ENCODE data around the gene NR6A1.

The NR6A1 gene

GRCh38 chr9:124762633-124763032 is 8.5 kb downstream of the NR6A1 start:
- Histone ChIP-seq H3K4me2 (ENCODE audit: low read length) (no peak overlapping the region), H3K36me3 (ENCODE audit: insufficient read depth, low read length) (no peaks in the 10 kb centered on the region), H3K9me3 (replicated peaks; ENCODE audit: low read length) (no peaks in the 10 kb centered on the region), H3K9ac (ENCODE audit: low read depth, low read length) (no peak overlapping the region), H3K4me3 (ENCODE audit: low read length) (no peak overlapping the region), H3K27me3 (ENCODE audit: control insufficient read depth, insufficient read depth, low read length) (peaks cover 63% of the 10 kb centered on the region), H3K4me1 (ENCODE audit: control insufficient read depth, insufficient read depth, low read length) (no peaks in the 10 kb centered on the region)

GRCh38 chr9:124761710-124762109 is 9.4 kb downstream of the NR6A1 start:
- no peak overlapping the region for H3K4me2 ChIP-seq (ENCODE audit: low read length)
- no peaks in the 10 kb centered on the region for H3K9me3 ChIP-seq (replicated peaks; ENCODE audit: low read length)
- no peak overlapping the region for H3K9ac ChIP-seq (ENCODE audit: low read depth, low read length)
- H3K4me3 ChIP-seq (ENCODE audit: low read length): no peak overlapping the region
- no peaks in the 10 kb centered on the region for H3K36me3 ChIP-seq (ENCODE audit: insufficient read depth, low read length)
- no peaks in the 10 kb centered on the region for H3K4me1 ChIP-seq (ENCODE audit: control insufficient read depth, insufficient read depth, low read length)
- H3K27me3 ChIP-seq (ENCODE audit: control insufficient read depth, insufficient read depth, low read length): peaks cover 60% of the 10 kb centered on the region

- no peaks in the 10 kb centered on the region for H3K36me3 ChIP-seq (ENCODE audit: insufficient read depth, low read length)
- no peak overlapping the region for H3K4me2 ChIP-seq (ENCODE audit: low read length)
- no peaks in the 10 kb centered on the region for H3K4me1 ChIP-seq (ENCODE audit: control insufficient read depth, insufficient read depth, low read length)
- no peak overlapping the region for H3K4me3 ChIP-seq (ENCODE audit: low read length)
- H3K9ac ChIP-seq (ENCODE audit: low read depth, low read length): no peak overlapping the region
- H3K27me3 ChIP-seq (ENCODE audit: control insufficient read depth, insufficient read depth, low read length): peaks cover 60% of the 10 kb centered on the region
- H3K9me3 ChIP-seq (replicated peaks; ENCODE audit: low read length): no peaks in the 10 kb centered on the region
These were observed 9.9 kb downstream of the NR6A1 start for GRCh38 chr9:124761196-124761595.

GRCh38 chr9:124760719-124761118 is 10.4 kb downstream of the NR6A1 start:
- Histone ChIP-seq H3K9me3 (replicated peaks; ENCODE audit: low read length) (no peaks in the 10 kb centered on the region), H3K9ac (ENCODE audit: low read depth, low read length) (no peak overlapping the region), H3K27me3 (ENCODE audit: control insufficient read depth, insufficient read depth, low read length) (peaks cover 60% of the 10 kb centered on the region), H3K4me2 (ENCODE audit: low read length) (no peak overlapping the region), H3K4me1 (ENCODE audit: control insufficient read depth, insufficient read depth, low read length) (no peaks in the 10 kb centered on the region), H3K36me3 (ENCODE audit: insufficient read depth, low read length) (no peaks in the 10 kb centered on the region), H3K4me3 (ENCODE audit: low read length) (no peak overlapping the region)

- H3K9me3 ChIP-seq (replicated peaks; ENCODE audit: low read length): no peaks in the 10 kb centered on the region
- H3K9ac ChIP-seq (ENCODE audit: low read depth, low read length): no peak overlapping the region
- H3K36me3 ChIP-seq (ENCODE audit: insufficient read depth, low read length): no peaks in the 10 kb centered on the region
- no peak overlapping the region for H3K4me2 ChIP-seq (ENCODE audit: low read length)
- no peaks in the 10 kb centered on the region for H3K4me1 ChIP-seq (ENCODE audit: control insufficient read depth, insufficient read depth, low read length)
- H3K27me3 ChIP-seq (ENCODE audit: control insufficient read depth, insufficient read depth, low read length): peaks cover 64% of the 10 kb centered on the region
- no peak overlapping the region for H3K4me3 ChIP-seq (ENCODE audit: low read length)
These were observed 11.8 kb downstream of the NR6A1 start for GRCh38 chr9:124759327-124759726.

GRCh38 chr9:124758691-124759090 is 12.4 kb downstream of the NR6A1 start:
- Histone ChIP-seq H3K27me3 (ENCODE audit: control insufficient read depth, insufficient read depth, low read length) (peaks cover 60% of the 10 kb centered on the region), H3K4me3 (ENCODE audit: low read length) (no peak overlapping the region), H3K36me3 (ENCODE audit: insufficient read depth, low read length) (no peaks in the 10 kb centered on the region), H3K4me1 (ENCODE audit: control insufficient read depth, insufficient read depth, low read length) (peaks cover under 1% of the 10 kb centered on the region), H3K9ac (ENCODE audit: low read depth, low read length) (no peak overlapping the region), H3K4me2 (ENCODE audit: low read length) (no peak overlapping the region), H3K9me3 (replicated peaks; ENCODE audit: low read length) (no peaks in the 10 kb centered on the region)

- H3K36me3 ChIP-seq (ENCODE audit: insufficient read depth, low read length): no peaks in the 10 kb centered on the region
- H3K27me3 ChIP-seq (ENCODE audit: control insufficient read depth, insufficient read depth, low read length): peaks cover 60% of the 10 kb centered on the region
- H3K4me1 ChIP-seq (ENCODE audit: control insufficient read depth, insufficient read depth, low read length): peaks cover 7% of the 10 kb centered on the region
- no peak overlapping the region for H3K4me2 ChIP-seq (ENCODE audit: low read length)
- H3K4me3 ChIP-seq (ENCODE audit: low read length): no peak overlapping the region
- H3K9me3 ChIP-seq (replicated peaks; ENCODE audit: low read length): no peaks in the 10 kb centered on the region
- H3K9ac ChIP-seq (ENCODE audit: low read depth, low read length): no peak overlapping the region
These were observed 13.1 kb downstream of the NR6A1 start for GRCh38 chr9:124758061-124758460.

- Histone ChIP-seq H3K4me1 (ENCODE audit: control insufficient read depth, insufficient read depth, low read length) (peaks cover 11% of the 10 kb centered on the region), H3K4me2 (ENCODE audit: low read length) (no peak overlapping the region), H3K36me3 (ENCODE audit: insufficient read depth, low read length) (no peaks in the 10 kb centered on the region), H3K9me3 (replicated peaks; ENCODE audit: low read length) (no peaks in the 10 kb centered on the region), H3K27me3 (ENCODE audit: control insufficient read depth, insufficient read depth, low read length) (peaks cover 56% of the 10 kb centered on the region), H3K9ac (ENCODE audit: low read depth, low read length) (no peak overlapping the region), H3K4me3 (ENCODE audit: low read length) (no peak overlapping the region)
These were observed 13.5 kb downstream of the NR6A1 start for GRCh38 chr9:124757616-124758015.

GRCh38 chr9:124756011-124756410 is 15.1 kb downstream of the NR6A1 start:
- no peak overlapping the region for H3K4me2 ChIP-seq (ENCODE audit: low read length)
- peaks cover 12% of the 10 kb centered on the region for H3K4me1 ChIP-seq (ENCODE audit: control insufficient read depth, insufficient read depth, low read length)

GRCh38 chr9:124755061-124755460 is 16.1 kb downstream of the NR6A1 start:
- Histone ChIP-seq H3K9me3 (replicated peaks; ENCODE audit: low read length) (no peaks in the 10 kb centered on the region), H3K4me1 (ENCODE audit: control insufficient read depth, insufficient read depth, low read length) (peaks cover 12% of the 10 kb centered on the region), H3K27me3 (ENCODE audit: control insufficient read depth, insufficient read depth, low read length) (peaks cover 33% of the 10 kb centered on the region)

More at GRCh38 chr9:124756011-124756410, 15.1 kb downstream of the NR6A1 start:
- Histone ChIP-seq H3K9me3 (replicated peaks; ENCODE audit: low read length) (no peaks in the 10 kb centered on the region), H3K36me3 (ENCODE audit: insufficient read depth, low read length) (no peaks in the 10 kb centered on the region), H3K9ac (ENCODE audit: low read depth, low read length) (no peak overlapping the region), H3K4me3 (ENCODE audit: low read length) (no peak overlapping the region), H3K27me3 (ENCODE audit: control insufficient read depth, insufficient read depth, low read length) (peaks cover 40% of the 10 kb centered on the region)

GRCh38 chr9:124754289-124754688 is 16.8 kb downstream of the NR6A1 start:
- H3K4me3 ChIP-seq (ENCODE audit: low read length): no peak overlapping the region
- peaks cover 12% of the 10 kb centered on the region for H3K4me1 ChIP-seq (ENCODE audit: control insufficient read depth, insufficient read depth, low read length)
- H3K9ac ChIP-seq (ENCODE audit: low read depth, low read length): no peak overlapping the region
- H3K27me3 ChIP-seq (ENCODE audit: control insufficient read depth, insufficient read depth, low read length): peaks cover 33% of the 10 kb centered on the region
- no peaks in the 10 kb centered on the region for H3K9me3 ChIP-seq (replicated peaks; ENCODE audit: low read length)
- no peak overlapping the region for H3K4me2 ChIP-seq (ENCODE audit: low read length)
- H3K36me3 ChIP-seq (ENCODE audit: insufficient read depth, low read length): no peaks in the 10 kb centered on the region

More at GRCh38 chr9:124755061-124755460, 16.1 kb downstream of the NR6A1 start:
- Histone ChIP-seq H3K36me3 (ENCODE audit: insufficient read depth, low read length) (no peaks in the 10 kb centered on the region), H3K4me2 (ENCODE audit: low read length) (no peak overlapping the region), H3K9ac (ENCODE audit: low read depth, low read length) (no peak overlapping the region), H3K4me3 (ENCODE audit: low read length) (no peak overlapping the region)

- H3K9me3 ChIP-seq (replicated peaks; ENCODE audit: low read length): no peaks in the 10 kb centered on the region
- no peak overlapping the region for H3K9ac ChIP-seq (ENCODE audit: low read depth, low read length)
- no peak overlapping the region for H3K4me2 ChIP-seq (ENCODE audit: low read length)
- H3K36me3 ChIP-seq (ENCODE audit: insufficient read depth, low read length): no peaks in the 10 kb centered on the region
- H3K4me3 ChIP-seq (ENCODE audit: low read length): no peak overlapping the region
- peaks cover 12% of the 10 kb centered on the region for H3K4me1 ChIP-seq (ENCODE audit: control insufficient read depth, insufficient read depth, low read length)
- H3K27me3 ChIP-seq (ENCODE audit: control insufficient read depth, insufficient read depth, low read length): peaks cover 30% of the 10 kb centered on the region
These were observed 18.1 kb downstream of the NR6A1 start for GRCh38 chr9:124752967-124753366.
